GM12865 (cell line): Measurements from ENCODE around the gene VPS13D.

Source experiments
- DNase-seq: peaks from one replicate; pipeline ENCODE4 v3.0.0; 2010; ENCODE audit warnings: low read depth
- H3K4me3 ChIP-seq: 2 replicates; pipeline ENCODE4 v1.5.1; 2011; ENCODE audit warnings: mild to moderate bottlenecking, low read depth, low read length, control low read depth
- CTCF ChIP-seq: IDR thresholded peaks from 2 replicates; pipeline ENCODE4 v1.5.1; 2011; ENCODE audit warnings: low read length, control low read depth, low read depth, inconsistent platforms; ENCODE audit not compliant: insufficient read depth; ENCODE audit errors: missing control alignments

The VPS13D gene

GRCh38 chr1:12400027-12400693 is 170.3 kb downstream of the VPS13D start:
- DNase-seq, result no peak
- no peak overlapping the region for H3K4me3 ChIP-seq
- no peak for TF ChIP-seq CTCF

GRCh38 chr1:12402159-12402673 is 172.4 kb downstream of the VPS13D start:
- DNase-seq, result no peak
- no peak overlapping the region for H3K4me3 ChIP-seq
- TF ChIP-seq CTCF, result no peak

GRCh38 chr1:12402842-12403241 is 173.0 kb downstream of the VPS13D start:
- no peak for DNase-seq
- H3K4me3 ChIP-seq, result no peak overlapping the region
- no peak for TF ChIP-seq CTCF

- TF ChIP-seq CTCF, result no peak
- no peak overlapping the region for H3K4me3 ChIP-seq
- DNase-seq, result no peak
Observed at GRCh38 chr1:12404918-12405317, 175.1 kb downstream of the VPS13D start.

GRCh38 chr1:12405325-12406210 is 175.7 kb downstream of the VPS13D start:
- DNase-seq, result no peak
- no peak overlapping the region for H3K4me3 ChIP-seq
- no peak for TF ChIP-seq CTCF

- TF ChIP-seq CTCF, result no peak
- no peak for DNase-seq
Observed at GRCh38 chr1:12406211-12407021, 176.6 kb downstream of the VPS13D start.

More at GRCh38 chr1:12406211-12407021, 176.6 kb downstream of the VPS13D start:
- no peak overlapping the region for H3K4me3 ChIP-seq
